ENCODE measurements around the gene IL1F10.

The IL1F10 gene

GRCh38 chr2:113075030-113075429 lies 7.3 kb downstream of the IL1F10 start:
- H3K27me3 ChIP-seq (ENCODE audit: low read length), result no peaks in the 10 kb centered on the region
- H3F3A ChIP-seq (ENCODE audit: insufficient read depth), result no peaks in the 10 kb centered on the region
- no peaks in the 10 kb centered on the region for H3K9me2 ChIP-seq (replicated peaks; ENCODE audit: insufficient read depth, low read length)
- H3K9ac ChIP-seq (ENCODE audit: low read length), result no peak overlapping the region
- no peaks in the 10 kb centered on the region for H4K20me1 ChIP-seq (ENCODE audit: low read depth, low read length)
- no peaks in the 10 kb centered on the region for H3K36me3 ChIP-seq (ENCODE audit: low read length)
- H3K4me3 ChIP-seq (ENCODE audit: insufficient read depth, low read length, poor library complexity, severe bottlenecking), result no peak overlapping the region
- no peak overlapping the region for H2AFZ ChIP-seq (ENCODE audit: low read depth, low read length, severe bottlenecking)
- H3K9me3 ChIP-seq (ENCODE audit: insufficient read depth, low read length), result no peaks in the 10 kb centered on the region
- H3K27ac ChIP-seq (ENCODE audit: low read depth, low read length), result no peak overlapping the region
- TF ChIP-seq CTCF (IDR thresholded peaks at IDR 0.05; ENCODE audit: insufficient read depth, low read length, poor library complexity, severe bottlenecking), result no peak
- TF ChIP-seq EZH2phosphoT487 (conservative IDR thresholded peaks at IDR 0.05; ENCODE audit: low read length), result no peak
- H3K79me2 ChIP-seq (ENCODE audit: insufficient read depth, low read length), result no peaks in the 10 kb centered on the region
- no peak overlapping the region for H3K4me2 ChIP-seq (ENCODE audit: low read depth, low read length, poor library complexity, severe bottlenecking)

DNA sequence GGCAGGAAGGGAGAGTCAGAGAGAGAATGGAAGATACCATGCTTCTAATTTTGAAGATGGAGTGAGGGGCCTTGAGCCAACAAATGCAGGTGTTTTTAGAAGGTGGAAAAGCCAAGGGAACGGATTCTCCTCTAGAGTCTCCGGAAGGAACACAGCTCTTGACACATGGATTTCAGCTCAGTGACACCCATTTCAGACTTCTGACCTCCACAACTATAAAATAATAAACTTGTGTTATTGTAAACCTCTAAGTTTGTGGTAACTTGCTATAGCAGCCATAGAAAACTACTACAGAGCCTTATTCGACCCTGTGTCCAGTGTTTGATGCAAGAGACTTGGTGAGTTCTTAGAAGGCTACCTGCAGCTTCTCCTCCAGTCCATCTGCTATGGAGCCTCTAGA lies 7.8 kb downstream of the IL1F10 start:
- no peak overlapping the region for H3K9ac ChIP-seq (ENCODE audit: low read length)
- no peaks in the 10 kb centered on the region for H3K79me2 ChIP-seq (ENCODE audit: insufficient read depth, low read length)
- H3K4me2 ChIP-seq (ENCODE audit: low read depth, low read length, poor library complexity, severe bottlenecking), result no peak overlapping the region
- no peak overlapping the region for H2AFZ ChIP-seq (ENCODE audit: low read depth, low read length, severe bottlenecking)
- H3K9me2 ChIP-seq (replicated peaks; ENCODE audit: insufficient read depth, low read length), result no peaks in the 10 kb centered on the region
- H4K20me1 ChIP-seq (ENCODE audit: low read depth, low read length), result no peaks in the 10 kb centered on the region
- H3K4me3 ChIP-seq (ENCODE audit: insufficient read depth, low read length, poor library complexity, severe bottlenecking), result no peak overlapping the region
- TF ChIP-seq EZH2phosphoT487 (conservative IDR thresholded peaks at IDR 0.05; ENCODE audit: low read length) (no peak), CTCF (IDR thresholded peaks at IDR 0.05; ENCODE audit: insufficient read depth, low read length, poor library complexity, severe bottlenecking) (no peak)
- no peaks in the 10 kb centered on the region for H3K36me3 ChIP-seq (ENCODE audit: low read length)
- no peak overlapping the region for H3K27ac ChIP-seq (ENCODE audit: low read depth, low read length)
- H3K9me3 ChIP-seq (ENCODE audit: insufficient read depth, low read length), result no peaks in the 10 kb centered on the region
- no peaks in the 10 kb centered on the region for H3F3A ChIP-seq (ENCODE audit: insufficient read depth)
- no peaks in the 10 kb centered on the region for H3K27me3 ChIP-seq (ENCODE audit: low read length)

DNA sequence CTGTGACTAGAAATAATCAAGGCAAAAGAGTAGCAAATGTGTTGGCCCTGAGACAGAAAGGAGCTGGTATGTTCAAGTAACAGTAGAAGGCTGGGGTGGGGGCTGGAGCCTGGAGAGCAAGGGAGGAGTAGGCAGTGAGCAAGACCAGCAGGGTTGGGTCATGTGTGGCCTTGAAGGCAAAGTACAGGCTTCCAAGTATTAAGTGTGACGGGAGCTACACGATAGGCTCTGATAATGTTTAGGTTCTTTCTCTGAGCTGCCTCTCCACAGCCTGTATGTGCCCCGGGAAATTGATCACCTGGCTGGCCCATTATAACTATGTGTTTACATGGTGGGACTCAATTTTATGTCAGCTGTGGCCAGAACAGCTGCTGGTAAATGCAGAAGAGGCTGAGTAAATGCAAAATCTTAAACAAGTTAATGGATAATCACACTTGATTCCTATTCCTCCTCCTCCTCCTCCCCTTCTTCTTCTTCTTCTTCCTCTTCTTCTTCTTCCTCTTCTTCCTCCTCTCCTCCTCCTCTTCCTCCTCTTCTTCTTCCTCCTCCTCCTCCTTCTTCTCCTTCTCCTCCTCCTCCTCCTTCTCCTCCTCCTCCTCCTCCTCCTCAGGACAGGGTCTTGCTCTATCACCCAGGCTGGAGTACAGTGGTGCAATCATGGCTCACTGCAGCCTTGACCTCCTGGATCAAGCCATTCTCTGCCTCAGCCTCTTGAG lies 9.3 kb downstream of the IL1F10 start:
- no peaks in the 10 kb centered on the region for H4K20me1 ChIP-seq (ENCODE audit: low read depth, low read length)
- H3K27me3 ChIP-seq (ENCODE audit: low read length), result no peaks in the 10 kb centered on the region
- no peaks in the 10 kb centered on the region for H3K79me2 ChIP-seq (ENCODE audit: insufficient read depth, low read length)
- no peaks in the 10 kb centered on the region for H3K9me3 ChIP-seq (ENCODE audit: insufficient read depth, low read length)
- H3F3A ChIP-seq (ENCODE audit: insufficient read depth), result no peaks in the 10 kb centered on the region
- no peak overlapping the region for H3K4me3 ChIP-seq (ENCODE audit: insufficient read depth, low read length, poor library complexity, severe bottlenecking)
- H3K36me3 ChIP-seq (ENCODE audit: low read length), result no peaks in the 10 kb centered on the region
- no peak overlapping the region for H3K27ac ChIP-seq (ENCODE audit: low read depth, low read length)
- TF ChIP-seq EZH2phosphoT487 (conservative IDR thresholded peaks at IDR 0.05; ENCODE audit: low read length) (no peak), CTCF (IDR thresholded peaks at IDR 0.05; ENCODE audit: insufficient read depth, low read length, poor library complexity, severe bottlenecking) (no peak)
- no peak overlapping the region for H2AFZ ChIP-seq (ENCODE audit: low read depth, low read length, severe bottlenecking)
- no peak overlapping the region for H3K9ac ChIP-seq (ENCODE audit: low read length)
- H3K9me2 ChIP-seq (replicated peaks; ENCODE audit: insufficient read depth, low read length), result no peaks in the 10 kb centered on the region
- H3K4me2 ChIP-seq (ENCODE audit: low read depth, low read length, poor library complexity, severe bottlenecking), result no peak overlapping the region
